NB4 (cell line): ENCODE measurements around the gene ST6GALNAC2.
A peak's percentile ranks its signal among the peaks of the same experiment; 100 is the strongest.

Experiments
- DNase-seq: peaks from one replicate; pipeline ENCODE4 v3.0.0; 2010; ENCODE audit warnings: low read depth
- H3K4me3 ChIP-seq: one replicate; pipeline ENCODE4 v1.5.1; 2011; ENCODE audit warnings: mild to moderate bottlenecking, low read depth, low read length, moderate library complexity
- MYC ChIP-seq: IDR thresholded peaks from 2 replicates; pipeline ENCODE4 v1.6.1; 2011; ENCODE audit warnings: low read depth, low read length
- POLR2A ChIP-seq: IDR thresholded peaks from 2 replicates; pipeline ENCODE4 v1.6.1; 2011; ENCODE audit warnings: mild to moderate bottlenecking; ENCODE audit not compliant: insufficient read length; ENCODE audit errors: extremely low read depth
- TF ChIP-seq, protein P1 (sequence below): IDR thresholded peaks from 2 replicates; pipeline ENCODE4 v1.6.1; 2011; ENCODE audit warnings: low read depth, low read length
- TF ChIP-seq, protein P2 (sequence below): IDR thresholded peaks from one replicate; pipeline ENCODE4 v1.5.1; 2012; ENCODE audit warnings: low read depth, low read length

ST6GALNAC2 gene

DNA sequence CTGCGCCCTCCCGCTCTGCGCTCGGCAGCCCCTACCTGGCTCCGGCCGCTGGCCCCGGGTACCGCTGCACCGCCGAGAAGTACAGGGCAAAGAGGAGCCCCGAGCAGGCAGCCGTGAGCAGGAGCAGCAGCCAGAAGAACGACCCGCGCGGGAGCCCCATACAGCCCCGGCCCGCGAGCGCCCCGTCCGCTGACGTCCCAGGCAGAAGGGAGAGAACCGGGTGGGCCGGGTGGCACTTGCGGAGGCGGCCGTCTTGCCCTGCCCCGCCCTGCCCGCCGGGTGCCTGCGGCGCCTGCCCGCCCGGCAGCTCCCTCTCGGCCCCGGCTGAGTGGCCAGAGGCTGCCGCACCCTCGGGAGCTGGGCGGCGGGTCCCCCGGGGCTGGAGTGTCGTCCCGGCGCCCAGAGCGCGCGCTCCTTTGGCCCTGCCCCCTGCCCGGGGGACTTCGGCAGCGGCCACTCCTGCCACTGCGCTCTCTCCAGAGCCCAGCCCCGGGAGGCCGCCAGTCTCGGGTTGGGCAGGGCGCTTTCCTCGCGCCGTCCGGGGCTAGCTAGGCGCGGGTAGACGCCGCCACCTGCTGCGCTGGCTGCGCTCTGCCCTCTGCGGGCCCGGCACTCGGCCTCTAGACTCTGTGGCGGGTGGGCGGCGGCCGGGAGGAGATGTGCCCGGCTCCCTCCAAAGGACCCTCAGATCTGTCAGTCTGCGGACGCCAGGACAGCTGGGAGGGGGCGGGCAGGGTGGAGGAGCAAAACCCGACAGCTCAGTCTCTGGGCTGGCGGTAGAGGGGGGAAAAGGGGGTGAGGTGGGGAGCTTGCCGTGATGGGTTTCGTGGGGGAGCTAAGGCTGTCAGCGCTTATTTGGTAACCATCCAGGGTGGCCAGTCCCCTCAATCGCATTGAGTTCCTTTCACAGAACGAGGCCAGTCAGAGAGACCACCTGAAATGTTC lies at the start of gene ST6GALNAC2:
ST6GALNAC2 (minus strand) TSS at position 212 of the 945 bp plus-strand sequence; CDS start at position 160, 52 bp downstream.
- peak; percentile 81 for DNase-seq
- TF ChIP-seq, protein P1, sequence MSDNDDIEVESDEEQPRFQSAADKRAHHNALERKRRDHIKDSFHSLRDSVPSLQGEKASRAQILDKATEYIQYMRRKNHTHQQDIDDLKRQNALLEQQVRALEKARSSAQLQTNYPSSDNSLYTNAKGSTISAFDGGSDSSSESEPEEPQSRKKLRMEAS: no peak
- TF ChIP-seq POLR2A (no peak), MYC (no peak)
- TF ChIP-seq, protein P2, sequence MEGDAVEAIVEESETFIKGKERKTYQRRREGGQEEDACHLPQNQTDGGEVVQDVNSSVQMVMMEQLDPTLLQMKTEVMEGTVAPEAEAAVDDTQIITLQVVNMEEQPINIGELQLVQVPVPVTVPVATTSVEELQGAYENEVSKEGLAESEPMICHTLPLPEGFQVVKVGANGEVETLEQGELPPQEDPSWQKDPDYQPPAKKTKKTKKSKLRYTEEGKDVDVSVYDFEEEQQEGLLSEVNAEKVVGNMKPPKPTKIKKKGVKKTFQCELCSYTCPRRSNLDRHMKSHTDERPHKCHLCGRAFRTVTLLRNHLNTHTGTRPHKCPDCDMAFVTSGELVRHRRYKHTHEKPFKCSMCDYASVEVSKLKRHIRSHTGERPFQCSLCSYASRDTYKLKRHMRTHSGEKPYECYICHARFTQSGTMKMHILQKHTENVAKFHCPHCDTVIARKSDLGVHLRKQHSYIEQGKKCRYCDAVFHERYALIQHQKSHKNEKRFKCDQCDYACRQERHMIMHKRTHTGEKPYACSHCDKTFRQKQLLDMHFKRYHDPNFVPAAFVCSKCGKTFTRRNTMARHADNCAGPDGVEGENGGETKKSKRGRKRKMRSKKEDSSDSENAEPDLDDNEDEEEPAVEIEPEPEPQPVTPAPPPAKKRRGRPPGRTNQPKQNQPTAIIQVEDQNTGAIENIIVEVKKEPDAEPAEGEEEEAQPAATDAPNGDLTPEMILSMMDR: no peak
- H3K4me3 ChIP-seq: peak within 1 kb of the TSS; percentile 25

DNA sequence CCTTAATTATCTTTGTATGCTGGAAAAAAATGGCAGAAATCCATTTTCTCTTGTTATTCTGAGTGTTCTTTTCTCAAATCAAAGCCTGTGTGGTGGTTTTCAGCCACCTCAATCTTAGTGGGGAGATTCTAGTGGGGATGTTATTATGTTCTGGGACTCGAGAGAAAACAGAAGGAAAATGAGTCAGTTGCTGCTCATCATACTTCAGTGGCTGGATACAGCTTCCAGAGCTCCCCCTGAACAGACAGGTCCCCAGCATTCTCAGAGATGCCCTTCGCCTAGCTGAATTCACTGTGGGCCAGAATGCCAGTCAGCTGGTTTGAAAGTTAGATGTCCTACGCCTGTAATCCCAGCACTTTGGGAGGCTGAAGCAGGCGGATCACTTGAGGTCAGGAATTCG lies 49.4 kb upstream of the ST6GALNAC2 start:
- TF ChIP-seq MYC: no peak
- TF ChIP-seq POLR2A: no peak
- TF ChIP-seq, protein P1: no peak
- TF ChIP-seq, protein P2: no peak
- no peak overlapping the region for H3K4me3 ChIP-seq
- no peak for DNase-seq

DNA sequence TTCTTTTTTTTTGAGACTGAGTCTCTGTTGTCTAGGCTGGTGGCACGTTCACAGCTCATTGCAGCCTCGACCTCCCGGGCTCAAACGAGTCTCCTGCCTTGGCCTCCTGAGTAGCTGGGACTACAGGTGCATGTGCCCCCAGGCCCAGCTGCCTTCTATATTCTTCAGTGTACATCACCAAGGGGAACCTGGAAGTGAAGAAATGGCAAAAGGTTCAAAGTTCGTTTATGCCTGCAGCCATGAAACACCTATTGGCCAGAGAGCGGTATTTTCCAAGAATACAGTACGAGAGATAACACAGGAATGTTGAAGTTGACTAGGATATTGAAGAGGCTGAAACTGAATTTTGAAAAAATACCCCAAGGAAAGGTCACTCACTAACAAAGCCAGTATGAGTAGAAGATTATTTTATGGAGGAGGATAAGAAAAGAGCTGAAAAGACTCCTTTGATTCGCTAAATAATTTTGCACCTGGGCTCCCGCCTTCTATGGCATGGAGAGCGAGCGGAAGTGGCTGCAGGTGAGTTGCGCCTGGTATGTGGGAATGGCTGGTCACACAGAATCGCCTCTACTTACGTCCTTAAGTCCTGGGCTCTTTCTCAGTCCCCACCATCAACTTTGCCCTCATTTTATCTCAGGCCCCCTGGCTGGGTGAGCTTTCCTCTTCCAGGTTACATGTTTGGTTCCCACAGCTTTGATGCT lies 48.1 kb upstream of the ST6GALNAC2 start:
- no peak for DNase-seq
- no peak overlapping the region for H3K4me3 ChIP-seq
- TF ChIP-seq POLR2A: no peak

DNA sequence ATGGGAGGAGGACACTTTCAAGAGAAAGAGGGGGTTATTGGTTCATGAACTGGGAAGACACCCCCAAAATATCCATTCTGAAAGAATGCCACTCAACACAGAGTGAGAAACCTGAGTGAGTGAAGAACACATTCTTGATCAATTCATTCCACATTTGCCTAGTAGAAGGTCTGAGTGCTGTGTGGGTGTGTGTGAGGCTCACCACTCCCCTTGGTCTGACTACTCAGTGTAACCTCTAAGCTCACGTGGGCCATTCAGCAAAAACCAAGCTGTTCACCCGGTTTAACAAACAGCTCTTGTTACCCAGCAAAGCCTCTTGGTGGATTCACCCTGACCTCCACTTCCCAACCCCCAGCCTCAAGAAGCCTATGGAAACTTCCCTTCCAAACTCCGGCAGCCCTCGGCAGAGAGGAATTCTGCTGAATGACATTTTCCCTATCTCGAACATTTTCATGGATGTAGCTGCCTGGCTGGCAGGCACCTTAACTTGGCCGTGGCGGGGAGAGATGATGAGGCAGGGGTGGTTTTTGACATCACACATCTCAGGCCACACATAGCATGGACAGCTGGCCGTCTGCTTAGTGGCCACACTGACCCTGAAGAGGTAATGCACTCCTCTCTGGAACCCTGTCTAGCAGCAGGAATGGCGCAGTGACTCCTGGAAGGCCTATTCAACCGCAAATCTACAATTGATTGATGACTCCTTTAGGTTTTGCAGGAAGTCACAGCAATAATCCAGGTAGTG lies 46.3 kb upstream of the ST6GALNAC2 start:
- no peak overlapping the region for H3K4me3 ChIP-seq
- DNase-seq: no peak
- TF ChIP-seq, protein P2: no peak
- TF ChIP-seq, protein P1: no peak
- TF ChIP-seq POLR2A: no peak
- no peak for TF ChIP-seq MYC

DNA sequence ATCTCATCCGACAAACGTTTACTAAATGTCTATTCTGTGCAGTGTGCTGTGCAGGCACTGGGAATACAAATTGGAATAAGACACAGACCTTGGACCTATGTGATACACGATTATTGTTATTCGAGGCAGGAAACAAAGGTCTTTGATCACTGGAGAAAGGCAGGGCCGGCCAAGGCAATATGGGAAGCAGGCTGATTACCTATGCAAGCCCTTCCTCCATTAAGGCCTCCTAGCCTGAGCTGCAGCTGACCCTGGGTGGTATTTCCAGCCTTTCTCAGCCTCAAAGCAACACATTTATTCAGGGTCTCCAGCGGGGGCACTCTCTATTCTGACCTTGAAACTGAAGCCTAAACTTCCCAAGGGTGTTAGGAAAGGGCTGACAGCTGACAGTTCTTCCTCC lies 44.5 kb upstream of the ST6GALNAC2 start:
- H3K4me3 ChIP-seq: no peak overlapping the region
- TF ChIP-seq, protein P1: no peak
- TF ChIP-seq MYC (no peak), POLR2A (no peak)
- TF ChIP-seq, protein P2: no peak
- DNase-seq: peak; percentile 23

DNA sequence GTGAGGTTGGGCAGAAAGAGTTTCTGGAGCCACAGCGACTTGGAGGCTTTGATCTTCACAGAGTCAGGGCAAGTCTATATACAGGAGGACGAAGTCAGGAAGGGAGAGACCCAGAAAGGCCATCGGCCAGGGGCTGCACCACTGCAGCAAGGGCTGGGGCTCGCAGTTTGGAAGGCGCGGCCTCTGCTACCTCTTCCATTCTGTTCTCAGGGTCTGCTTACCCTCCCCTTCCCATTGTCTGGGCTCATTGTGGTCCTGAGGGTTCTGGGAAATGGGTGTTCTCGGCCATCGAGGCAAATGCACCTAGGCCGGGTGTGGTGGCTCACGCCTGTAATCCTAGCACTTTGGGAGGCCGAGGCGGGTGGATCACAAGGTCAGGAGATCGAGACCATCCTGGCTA lies 41.9 kb upstream of the ST6GALNAC2 start:
- H3K4me3 ChIP-seq: no peak overlapping the region
- no peak for DNase-seq
- TF ChIP-seq POLR2A (no peak), MYC (no peak)
- TF ChIP-seq, protein P1: no peak
- TF ChIP-seq, protein P2: no peak
